NCI-H1048 (cell line): Measurements from ENCODE around the gene AP1G1.

Experiments used
- DNase-seq: peaks from one replicate; lab custom pipeline; 2025; lab: John Stamatoyannopoulos, UW

AP1G1 gene

GRCh38 chr16:71754108-71754507, 54.5 kb downstream of the AP1G1 start:
- DNase-seq = no peak

GRCh38 chr16:71748226-71748625, 60.4 kb downstream of the AP1G1 start:
- no peak for DNase-seq

GRCh38 chr16:71746442-71747046, 62.1 kb downstream of the AP1G1 start:
- no peak for DNase-seq

- no peak for DNase-seq
These were observed 69.8 kb downstream of the AP1G1 start for GRCh38 chr16:71738855-71739254.

- no peak for DNase-seq
These were observed 71.1 kb downstream of the AP1G1 start for GRCh38 chr16:71737501-71737900.

GRCh38 chr16:71734511-71734910, 74.1 kb downstream of the AP1G1 start:
- no peak for DNase-seq

GRCh38 chr16:71732587-71732986, 76.0 kb downstream of the AP1G1 start:
- DNase-seq = no peak

- no peak for DNase-seq
These were observed 80.9 kb downstream of the AP1G1 start for GRCh38 chr16:71727551-71728324.

- DNase-seq = no peak
These were observed 81.9 kb downstream of the AP1G1 start for GRCh38 chr16:71726476-71727315.

- DNase-seq = no peak
These were observed 84.3 kb downstream of the AP1G1 start, which contains the start of gene PHLPP2 for GRCh38 chr16:71724320-71724751. Gene PHLPP2 (minus strand): TSS chr16:71724701. CDS start chr16:71714795, 9,906 bp downstream.

- DNase-seq = no peak
These were observed 84.9 kb downstream of the AP1G1 start for GRCh38 chr16:71723537-71724319.

- peak; percentile 8 for DNase-seq
These were observed 85.7 kb downstream of the AP1G1 start for GRCh38 chr16:71722801-71723536.

- DNase-seq = no peak
These were observed 87.4 kb downstream of the AP1G1 start for GRCh38 chr16:71721066-71721740.

GRCh38 chr16:71712501-71712900, 96.1 kb downstream of the AP1G1 start:
- DNase-seq = no peak

- no peak for DNase-seq
These were observed 96.8 kb downstream of the AP1G1 start for GRCh38 chr16:71711789-71712188.

- DNase-seq = no peak
These were observed 99.3 kb downstream of the AP1G1 start for GRCh38 chr16:71709229-71709781.

- DNase-seq = no peak
These were observed 99.9 kb downstream of the AP1G1 start for GRCh38 chr16:71708696-71709095.

- DNase-seq = no peak
These were observed 101.4 kb downstream of the AP1G1 start for GRCh38 chr16:71707199-71707598.

- DNase-seq = no peak
These were observed 102.6 kb downstream of the AP1G1 start for GRCh38 chr16:71706046-71706445.

GRCh38 chr16:71703333-71703732, 105.3 kb downstream of the AP1G1 start:
- no peak for DNase-seq
